Measurements from ENCODE around the gene BOC.

Gene BOC

GRCh38 chr3:113210604-113211329, 590 bp upstream of the BOC start:
- H4K20me1 ChIP-seq (ENCODE audit: control insufficient read depth, insufficient read depth, low read depth, low read length): no peaks in the 10 kb centered on the region
- H3K4me1 ChIP-seq (ENCODE audit: control insufficient read depth, low read length): no peaks in the 10 kb centered on the region
- H3K27ac ChIP-seq (ENCODE audit: low read depth, low read length): no peak overlapping the region
- H3K36me3 ChIP-seq (ENCODE audit: control insufficient read depth, low read length): no peaks in the 10 kb centered on the region
- H3K9me3 ChIP-seq (ENCODE audit: control insufficient read depth, insufficient read depth, low read length): no peaks in the 10 kb centered on the region
- H3K4me3 ChIP-seq (ENCODE audit: low read length): no peak overlapping the region
- H3K79me2 ChIP-seq (ENCODE audit: control insufficient read depth, low read length): no peaks in the 10 kb centered on the region
- TF ChIP-seq EZH2phosphoT487 (IDR thresholded peaks at IDR 0.05; ENCODE audit: borderline replicate concordance, low read length) (no peak), CTCF (IDR thresholded peaks at IDR 0.05; ENCODE audit: low read depth, low read length, poor library complexity, severe bottlenecking) (no peak)
- peaks cover 18% of the 10 kb centered on the region for H3K27me3 ChIP-seq (ENCODE audit: control insufficient read depth, low read length)
- H3F3A ChIP-seq (ENCODE audit: control insufficient read depth, insufficient read depth): no peaks in the 10 kb centered on the region
- no peaks in the 10 kb centered on the region for H3K9me2 ChIP-seq (replicated peaks; ENCODE audit: control insufficient read depth, low read length)
- H3K4me2 ChIP-seq (ENCODE audit: low read length): no peak overlapping the region

- no peak overlapping the region for H3K27ac ChIP-seq (ENCODE audit: low read depth, low read length)
- no peaks in the 10 kb centered on the region for H4K20me1 ChIP-seq (ENCODE audit: control insufficient read depth, insufficient read depth, low read depth, low read length)
- no peaks in the 10 kb centered on the region for H3F3A ChIP-seq (ENCODE audit: control insufficient read depth, insufficient read depth)
- H3K9me2 ChIP-seq (replicated peaks; ENCODE audit: control insufficient read depth, low read length): no peaks in the 10 kb centered on the region
- no peaks in the 10 kb centered on the region for H3K9me3 ChIP-seq (ENCODE audit: control insufficient read depth, insufficient read depth, low read length)
- no peaks in the 10 kb centered on the region for H3K36me3 ChIP-seq (ENCODE audit: control insufficient read depth, low read length)
- no peak for TF ChIP-seq CTCF (IDR thresholded peaks at IDR 0.05; ENCODE audit: low read depth, low read length, poor library complexity, severe bottlenecking)
- no peak for TF ChIP-seq EZH2phosphoT487 (IDR thresholded peaks at IDR 0.05; ENCODE audit: borderline replicate concordance, low read length)
- peaks cover 18% of the 10 kb centered on the region for H3K27me3 ChIP-seq (ENCODE audit: control insufficient read depth, low read length)
- no peaks in the 10 kb centered on the region for H3K79me2 ChIP-seq (ENCODE audit: control insufficient read depth, low read length)
- no peak overlapping the region for H3K4me3 ChIP-seq (ENCODE audit: low read length)
- no peak overlapping the region for H3K4me2 ChIP-seq (ENCODE audit: low read length)
- H3K4me1 ChIP-seq (ENCODE audit: control insufficient read depth, low read length): no peaks in the 10 kb centered on the region
Measured at GRCh38 chr3:113212150-113212843, 940 bp downstream of the BOC start.

GRCh38 chr3:113212844-113213375, 1.6 kb downstream of the BOC start:
- TF ChIP-seq CTCF (IDR thresholded peaks at IDR 0.05; ENCODE audit: low read depth, low read length, poor library complexity, severe bottlenecking) (no peak), EZH2phosphoT487 (IDR thresholded peaks at IDR 0.05; ENCODE audit: borderline replicate concordance, low read length) (no peak)
- Histone ChIP-seq H3K36me3 (ENCODE audit: control insufficient read depth, low read length) (no peaks in the 10 kb centered on the region), H3F3A (ENCODE audit: control insufficient read depth, insufficient read depth) (no peaks in the 10 kb centered on the region), H3K4me3 (ENCODE audit: low read length) (no peak overlapping the region), H3K79me2 (ENCODE audit: control insufficient read depth, low read length) (no peaks in the 10 kb centered on the region), H4K20me1 (ENCODE audit: control insufficient read depth, insufficient read depth, low read depth, low read length) (no peaks in the 10 kb centered on the region), H3K27ac (ENCODE audit: low read depth, low read length) (no peak overlapping the region), H3K4me2 (ENCODE audit: low read length) (no peak overlapping the region), H3K9me2 (replicated peaks; ENCODE audit: control insufficient read depth, low read length) (no peaks in the 10 kb centered on the region), H3K9me3 (ENCODE audit: control insufficient read depth, insufficient read depth, low read length) (no peaks in the 10 kb centered on the region), H3K27me3 (ENCODE audit: control insufficient read depth, low read length) (peaks cover 15% of the 10 kb centered on the region), H3K4me1 (ENCODE audit: control insufficient read depth, low read length) (no peaks in the 10 kb centered on the region)

All from DOHH2 (cell line).